CD4-positive, alpha-beta T cell treated with Interleukin-1 beta for 1 hour (primary cell): Measurements from ENCODE around the gene DLGAP4.

Experiments
- DNase-seq, 2 donors: peaks; one replicate each; pipeline ENCODE4 v3.0.0-alpha.2; 2020 to 2022

Gene DLGAP4

GRCh38 chr20:36573103-36573797 is 267.1 kb downstream of the DLGAP4 start, which contains the start of gene TGIF2:
Gene TGIF2, plus strand, starts transcription at chr20:36573597. Its CDS starts 5,178 bp downstream, at chr20:36578775.
- peak; percentile 94 to 95 for DNase-seq

- peak; percentile 48 to 60 for DNase-seq
These were observed 267.7 kb downstream of the DLGAP4 start for GRCh38 chr20:36573798-36574365.

- peak; percentile 58 for DNase-seq
These were observed 268.4 kb downstream of the DLGAP4 start for GRCh38 chr20:36574366-36575135.

GRCh38 chr20:36576081-36576445 is 269.9 kb downstream of the DLGAP4 start:
- DNase-seq = no peak
